Duodenal mucosa (tissue), 2 donors: ENCODE results near the gene LYVE1.
"Not testable (repeated sequence)": the region's sequence is repeated elsewhere in the genome, so short reads cannot be mapped to it uniquely, and the experiment has no call there.

Source experiments
- H3K27ac ChIP-seq: one replicate; pipeline ENCODE4 v1.7.0; 2013; ENCODE audit warnings: low read depth, low read length
- H3K27me3 ChIP-seq, 2 donors: one replicate each; pipeline ENCODE4 v1.7.0; 2013; ENCODE audit warnings: low read length in 2 of 2, control low read depth in 1 of 2; ENCODE audit not compliant: insufficient read depth in 2 of 2, control insufficient read depth in 1 of 2
- H3K36me3 ChIP-seq, 2 donors: one replicate each; pipeline ENCODE4 v1.7.0; 2013; ENCODE audit warnings: low read length in 2 of 2, control low read depth in 1 of 2; ENCODE audit not compliant: insufficient read depth in 2 of 2, control insufficient read depth in 1 of 2
- H3K4me1 ChIP-seq, 2 donors: one replicate each; pipeline ENCODE4 v1.7.0; 2013; ENCODE audit warnings: low read length in 2 of 2, control low read depth in 1 of 2; ENCODE audit not compliant: insufficient read depth in 2 of 2, control insufficient read depth in 1 of 2
- H3K4me3 ChIP-seq, 2 donors: one replicate each; pipeline ENCODE4 v1.7.0; 2013; ENCODE audit warnings: low read length in 2 of 2, low read depth in 1 of 2
- H3K9ac ChIP-seq, 2 donors: one replicate each; pipeline ENCODE4 v1.7.0; 2013; ENCODE audit warnings: low read length in 2 of 2, low read depth in 1 of 2
- H3K9me3 ChIP-seq, 2 donors: one replicate each; pipeline ENCODE4 v1.7.0; 2013; ENCODE audit warnings: low read length in 2 of 2, control low read depth in 1 of 2; ENCODE audit not compliant: control insufficient read depth in 1 of 2

The LYVE1 gene

DNA sequence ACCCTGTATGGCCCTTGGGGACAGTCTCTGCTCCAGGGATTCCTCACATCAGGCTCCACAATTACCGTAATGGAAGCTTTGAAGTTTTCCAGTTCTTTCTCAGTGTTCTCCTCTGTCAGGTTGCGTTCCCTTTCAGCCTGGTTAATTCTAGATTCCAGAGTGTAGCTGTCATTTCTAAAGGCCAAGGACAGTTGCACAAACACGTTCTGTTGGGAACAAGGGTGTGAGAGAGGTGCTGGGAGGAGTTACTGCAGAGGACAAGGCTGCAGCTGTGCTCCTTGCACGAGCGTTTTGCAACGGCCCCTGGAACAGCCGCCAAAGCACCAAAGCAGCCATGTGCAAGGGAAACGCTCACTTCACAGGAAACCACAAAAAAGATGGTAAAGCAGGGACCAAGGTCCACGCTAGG lies 35.9 kb upstream of the LYVE1 start:
- Histone ChIP-seq H3K27me3 (no peaks in the 10 kb centered on the region), H3K9me3 (no peaks in the 10 kb centered on the region), H3K4me1 (peaks cover 7 to 9% of the 10 kb centered on the region in 2 donors), H3K4me3 (no peak overlapping the region), H3K36me3 (no peaks in the 10 kb centered on the region), H3K27ac (peak overlapping the region; percentile 42), H3K9ac (no peak overlapping the region)

- Histone ChIP-seq H3K4me3 (no peak overlapping the region), H3K27me3 (no peaks in the 10 kb centered on the region), H3K27ac (peak overlapping the region; percentile 42), H3K9ac (no peak overlapping the region), H3K9me3 (no peaks in the 10 kb centered on the region), H3K4me1 (peaks cover 7 to 9% of the 10 kb centered on the region in 2 donors), H3K36me3 (no peaks in the 10 kb centered on the region)
Measured at GRCh38 chr11:10603721-10604297, 35.3 kb upstream of the LYVE1 start.

GRCh38 chr11:10602945-10603344 lies 34.5 kb upstream of the LYVE1 start:
- no peak overlapping the region for H3K27ac ChIP-seq
- H3K9ac ChIP-seq = no peak overlapping the region
- H3K27me3 ChIP-seq = no peaks in the 10 kb centered on the region
- H3K4me1 ChIP-seq = peaks cover 7 to 9% of the 10 kb centered on the region in 2 donors
- H3K9me3 ChIP-seq = no peaks in the 10 kb centered on the region
- H3K36me3 ChIP-seq = no peaks in the 10 kb centered on the region
- no peak overlapping the region for H3K4me3 ChIP-seq

GRCh38 chr11:10602366-10602765 lies 33.9 kb upstream of the LYVE1 start:
- no peaks in the 10 kb centered on the region for H3K9me3 ChIP-seq
- no peak overlapping the region for H3K9ac ChIP-seq
- H3K4me3 ChIP-seq = no peak overlapping the region
- no peaks in the 10 kb centered on the region for H3K36me3 ChIP-seq
- H3K27ac ChIP-seq = no peak overlapping the region
- peaks cover 6 to 9% of the 10 kb centered on the region in 2 donors for H3K4me1 ChIP-seq
- no peaks in the 10 kb centered on the region for H3K27me3 ChIP-seq

GRCh38 chr11:10601837-10602236 lies 33.4 kb upstream of the LYVE1 start:
- Histone ChIP-seq H3K27ac (no peak overlapping the region), H3K4me1 (peaks cover 4% of the 10 kb centered on the region in 2 donors), H3K36me3 (no peaks in the 10 kb centered on the region), H3K9me3 (no peaks in the 10 kb centered on the region), H3K9ac (no peak overlapping the region), H3K27me3 (no peaks in the 10 kb centered on the region), H3K4me3 (no peak overlapping the region)

- peaks cover 0 to under 1% of the 10 kb centered on the region in 2 donors for H3K4me1 ChIP-seq
- H3K27ac ChIP-seq = no peak overlapping the region
- H3K36me3 ChIP-seq = no peaks in the 10 kb centered on the region
- H3K27me3 ChIP-seq = no peaks in the 10 kb centered on the region
- no peak overlapping the region for H3K9ac ChIP-seq
- no peak overlapping the region for H3K4me3 ChIP-seq
- H3K9me3 ChIP-seq = no peaks in the 10 kb centered on the region
Measured at GRCh38 chr11:10600570-10601248, 32.2 kb upstream of the LYVE1 start.

DNA sequence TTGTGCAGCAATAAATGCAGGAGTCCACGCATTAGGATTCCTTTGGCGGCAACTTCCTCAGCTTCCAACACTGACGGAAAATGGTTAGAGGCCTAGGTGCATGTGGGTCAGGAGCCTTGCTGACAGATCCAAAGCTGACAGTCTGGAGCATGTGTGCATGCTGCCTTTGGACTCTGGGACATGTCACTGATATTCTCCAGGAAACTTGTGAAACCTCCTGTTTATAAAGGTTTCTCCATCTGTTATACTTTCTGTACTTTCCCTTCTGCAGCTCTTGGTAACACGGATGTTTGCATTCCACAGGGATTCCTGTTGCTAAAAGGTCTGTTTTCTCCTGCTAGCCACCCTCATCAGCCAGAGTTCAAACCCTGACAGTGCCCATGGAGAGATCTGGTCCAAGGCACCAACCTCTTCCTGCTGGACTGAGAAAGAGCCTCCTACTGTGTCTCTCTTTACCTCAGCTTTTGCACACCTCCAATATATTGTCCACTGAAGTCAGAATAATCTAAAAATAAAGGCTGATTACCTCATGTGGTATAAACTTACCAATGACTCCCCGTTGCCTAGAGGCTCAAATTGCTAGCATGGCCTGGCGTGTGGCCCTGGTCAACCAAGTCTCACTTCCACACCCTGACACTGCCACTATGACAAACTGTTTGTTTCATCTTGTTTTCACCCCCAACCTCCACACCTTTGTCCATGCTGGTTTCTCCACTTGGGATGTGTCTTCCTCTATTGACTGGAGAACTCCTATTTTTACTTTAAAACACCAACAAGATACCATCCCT lies 31.1 kb upstream of the LYVE1 start:
- H3K27me3 ChIP-seq = no peaks in the 10 kb centered on the region
- no peak overlapping the region for H3K27ac ChIP-seq
- H3K4me1 ChIP-seq = no peaks in the 10 kb centered on the region
- H3K9me3 ChIP-seq = no peaks in the 10 kb centered on the region
- no peaks in the 10 kb centered on the region for H3K36me3 ChIP-seq
- no peak overlapping the region for H3K4me3 ChIP-seq
- H3K9ac ChIP-seq = no peak overlapping the region

GRCh38 chr11:10598816-10599215 lies 30.4 kb upstream of the LYVE1 start:
- Histone ChIP-seq H3K27me3 (no peaks in the 10 kb centered on the region), H3K36me3 (no peaks in the 10 kb centered on the region), H3K9me3 (no peaks in the 10 kb centered on the region), H3K27ac (no peak overlapping the region), H3K4me1 (no peaks in the 10 kb centered on the region), H3K4me3 (no peak overlapping the region), H3K9ac (no peak overlapping the region)

DNA sequence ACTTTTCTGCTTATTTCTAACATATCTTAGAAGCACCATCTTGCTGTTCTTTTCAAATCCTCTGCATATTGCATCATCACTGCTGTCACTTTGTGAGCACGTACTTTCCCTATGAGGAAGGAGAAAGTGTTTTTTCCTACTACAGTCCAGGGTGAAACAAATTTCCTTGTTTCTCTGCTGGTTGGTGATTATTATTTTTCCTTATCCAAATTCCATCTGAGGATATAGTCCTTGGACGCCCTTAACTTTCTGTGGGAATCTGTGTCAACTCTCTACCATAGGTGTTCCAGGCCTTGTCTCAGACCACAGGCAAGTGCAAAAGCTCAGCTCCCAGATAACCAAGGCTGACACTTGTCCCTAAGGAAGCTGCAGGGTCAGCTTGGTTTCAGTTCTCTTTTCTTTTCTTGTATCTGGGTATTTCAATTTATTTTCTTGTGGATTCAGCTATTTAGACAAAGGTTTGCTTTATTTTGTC lies 29.4 kb upstream of the LYVE1 start:
- no peak overlapping the region for H3K9ac ChIP-seq
- no peak overlapping the region for H3K4me3 ChIP-seq
- no peaks in the 10 kb centered on the region for H3K9me3 ChIP-seq
- no peaks in the 10 kb centered on the region for H3K36me3 ChIP-seq
- H3K27me3 ChIP-seq = no peaks in the 10 kb centered on the region
- H3K27ac ChIP-seq = no peak overlapping the region
- no peaks in the 10 kb centered on the region for H3K4me1 ChIP-seq

DNA sequence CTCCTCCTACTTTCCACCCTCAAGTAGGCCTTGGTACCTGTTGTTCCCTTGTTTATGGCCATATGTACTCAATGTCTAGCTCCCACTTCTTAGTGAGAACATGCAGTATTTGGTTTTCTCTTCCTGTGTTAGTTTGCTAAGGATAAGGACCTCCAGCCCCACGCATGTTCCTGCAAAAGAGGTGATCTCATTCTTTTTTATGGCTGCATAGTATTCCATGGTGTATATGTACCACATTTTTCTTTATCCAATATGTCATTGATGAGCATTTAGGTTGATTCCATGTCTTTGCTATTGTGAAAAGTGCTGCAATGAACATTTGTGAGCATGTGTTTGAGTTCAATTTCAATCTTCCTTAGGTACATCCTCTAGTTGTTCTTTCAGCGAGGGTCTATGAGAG lies 27.4 kb upstream of the LYVE1 start:
- not testable (repeated sequence) for H3K27me3 ChIP-seq, H3K9me3 ChIP-seq, H3K27ac ChIP-seq, H3K36me3 ChIP-seq, H3K9ac ChIP-seq, H3K4me3 ChIP-seq, H3K4me1 ChIP-seq
